D721Med (cell line): ENCODE measurements around the gene SLC24A4.

ENCODE experiments used
- DNase-seq: peaks from one replicate; pipeline ENCODE4 v3.0.0; 2011; ENCODE audit warnings: low spot score; ENCODE audit not compliant: insufficient read length
- FAIRE-seq: peaks from 2 replicates; lab custom pipeline; 2011; peaks lifted over from hg19 to GRCh38; lab: Jason Lieb, UNC
- CTCF ChIP-seq: IDR thresholded peaks from 2 replicates; pipeline ENCODE4 v1.5.1; 2012; ENCODE audit warnings: mild to moderate bottlenecking, control low read depth; ENCODE audit not compliant: insufficient read depth; ENCODE audit errors: missing control alignments

SLC24A4 gene

GRCh38 chr14:92436115-92436776 is 113.3 kb downstream of the SLC24A4 start:
- FAIRE-seq (no peak), DNase-seq (no peak)
- no peak for TF ChIP-seq CTCF

GRCh38 chr14:92437309-92437708 is 114.3 kb downstream of the SLC24A4 start:
- no peak for TF ChIP-seq CTCF
- DNase-seq = no peak
- no peak for FAIRE-seq

- FAIRE-seq = no peak
- TF ChIP-seq CTCF = no peak
- DNase-seq = no peak
These were observed 114.8 kb downstream of the SLC24A4 start for GRCh38 chr14:92437729-92438285.

- TF ChIP-seq CTCF = no peak
- DNase-seq = no peak
- no peak for FAIRE-seq
These were observed 116.8 kb downstream of the SLC24A4 start for GRCh38 chr14:92439537-92440344.

- FAIRE-seq = no peak
- DNase-seq = no peak
- no peak for TF ChIP-seq CTCF
These were observed 117.5 kb downstream of the SLC24A4 start for GRCh38 chr14:92440345-92441003.

- no peak for FAIRE-seq
- no peak for TF ChIP-seq CTCF
- no peak for DNase-seq
These were observed 119.0 kb downstream of the SLC24A4 start for GRCh38 chr14:92441751-92442504.
